Pancreas (tissue), 10 donors: ENCODE data around the gene USHBP1. TPM values are rescaled to one million over a fixed set of nuclear protein-coding genes. Genes with fewer than 3 reads are reported as not detected.
A peak's percentile ranks its signal among the peaks of the same experiment; 100 is the strongest.

Source experiments
- ATAC-seq, 4 donors: fragments of 200-7000 bp; cut with Tn5 transposase; one replicate each; pipeline versions ENCODE4 v1.8.0 to v1.9.1; 2020; ENCODE audit warnings: mild to moderate bottlenecking in 4 of 4, moderate library complexity in 4 of 4
- DNase-seq, 6 donors: peaks; one replicate each; pipeline ENCODE4 v3.0.0-alpha.2; 2020
- FAIRE-seq: peaks from 2 replicates; lab custom pipeline; 2012; peaks lifted over from hg19 to GRCh38; lab: Jason Lieb, UNC
- H3K27ac ChIP-seq, 4 donors: fragments of 200-600 bp; sonication (generic); 1 replicate in 3 of 4; 2 replicates in 1 of 4; pipeline versions ENCODE4 v1.5.0 to v1.8.0; 2020
- H3K27me3 ChIP-seq, 4 donors: fragments of 200-600 bp; one replicate each; pipeline ENCODE4 v1.8.0; 2021
- H3K36me3 ChIP-seq, 3 donors: fragments of 200-600 bp; sonication (generic) in 1 of 3; one replicate each; pipeline versions ENCODE4 v1.5.0 to v1.8.0; 2020 to 2021
- H3K4me1 ChIP-seq, 3 donors: fragments of 200-600 bp; one replicate each; pipeline ENCODE4 v1.8.0; 2021
- H3K4me3 ChIP-seq, 4 donors: fragments of 200-600 bp; sonication (generic) in 2 of 4; one replicate each; pipeline versions ENCODE4 v1.5.0 to v1.8.0; 2020 to 2021
- H3K9me3 ChIP-seq, 4 donors: fragments of 200-600 bp; one replicate each; pipeline ENCODE4 v1.8.0; 2021
- CTCF ChIP-seq, 4 donors: fragments of 200-600 bp; sonication (generic) in 3 of 4; IDR thresholded peaks; one replicate each; pipeline versions ENCODE4 v1.5.0 to v1.8.0; 2021; ENCODE audit warnings: antibody characterized with exemption in 4 of 4
- WGBS, 2 donors: extraction: QIAGEN DNeasy Blood & Tissue Kit; methylation state at CpG; one replicate each; pipeline ENCODE4 v1.1.7; 2013; 5-methylcytosine and 5-hydroxymethylcytosine counted together
- intact Hi-C, 3 donors: fragments of 100-400 bp; cut with DNase I; formaldehyde crosslinking; loops; one replicate each; pipeline versions ENCODE4 v1.11.1 to v1.14.2; 2022
- polyA plus RNA-seq, 2 donors: library from polyadenylated mRNA; stranded (reverse); fragments of 200-250 nt; gene quantifications; one replicate each; pipeline ENCODE4 v1.2.3, GENCODE V29; 2013
- total RNA-seq, 6 donors: library from RNA; stranded (reverse); fragmentation: NEBNext Ultra II Directional in 4 of 6; extraction: Animal tissue kit (Norgen Biotek cat#: 25700) in 4 of 6; gene quantifications; one replicate each; pipeline versions ENCODE4 v1.2.1 to v1.2.4, GENCODE V29; 2021 to 2023
- donor health status: healthy with polysubstance abuse.
- donor health status: DM: no; HTN: no; CAD: no; lungs with moderate emphysema.
- donor health status: DM: no; HTN: no; CAD: no.
- donor health status: control.
- donor health status: control.
- donor health status: Bipolar disorder and iron deficiency.
- donor health status: DM: yes; HTN: yes; CAD: no.
- donor health status: DM: no; HTN: no; CAD: no.
- donor health status: DM: no; HTN: no; CAD: no.
- donor health status: DM: yes; HTN: yes; CAD: no.

Gene USHBP1
- total and polyA plus RNA-seq, 8 donors: 1.2 to 11.1 (median 2.1) TPM

- H3K4me1 ChIP-seq: peaks cover 0 to 13% (median 8%) of the 10 kb centered on the region in 3 donors
- no peak for DNase-seq
These were observed 45.5 kb upstream of the USHBP1 start for GRCh38 chr19:17309965-17310461.

GRCh38 chr19:17309198-17309964 is 44.8 kb upstream of the USHBP1 start, which contains the start of gene DDA1:
Gene DDA1 (plus strand): TSS chr19:17309563. CDS start chr19:17309655, 92 bp downstream.
- 0% methylated on average over 43 to 46 of the region's 46 CpGs for WGBS, 2 donors
- Histone ChIP-seq H3K36me3 (peaks cover 0 to 5% (median 2%) of the 10 kb centered on the region in 3 donors), H3K4me3 (peak within 1 kb of the TSS; percentile 61 to 91 (median 76)), H3K9me3 (no peaks in the 10 kb centered on the region), H3K4me1 (peaks cover 3 to 19% (median 8%) of the 10 kb centered on the region in 3 donors), H3K27ac (peak within 1 kb of the TSS in 2 of 4 donors; percentile 55), H3K27me3 (no peaks in the 10 kb centered on the region)
- peak; percentile 73 to 85 (median 81) for ATAC-seq
- TF ChIP-seq CTCF (IDR thresholded peaks at IDR 0.05): no peak
- intact Hi-C loops: no loop called here
- peak; percentile 98 for FAIRE-seq
- DNase-seq: peak; percentile 89 to 100 (median 99)

More at GRCh38 chr19:17309965-17310461, 45.5 kb upstream of the USHBP1 start:
- H3K27ac ChIP-seq: peak overlapping the region in 2 of 4 donors; percentile 55
- no peaks in the 10 kb centered on the region for H3K9me3 ChIP-seq
- H3K27me3 ChIP-seq: no peaks in the 10 kb centered on the region
- TF ChIP-seq CTCF (IDR thresholded peaks at IDR 0.05): no peak
- FAIRE-seq (no peak), ATAC-seq (no peak)
- peak overlapping the region; percentile 61 to 91 (median 76) for H3K4me3 ChIP-seq
- intact Hi-C loops: no loop called here
- H3K36me3 ChIP-seq: peaks cover 0 to 9% (median 6%) of the 10 kb centered on the region in 3 donors
- WGBS, 2 donors: 4 to 5% methylated on average over 23 of the region's 23 CpGs

- no peak overlapping the region for H3K4me3 ChIP-seq
- DNase-seq (no peak), FAIRE-seq (no peak), ATAC-seq (no peak)
- H3K27ac ChIP-seq: no peak overlapping the region
- intact Hi-C loops: no loop called here
- H3K36me3 ChIP-seq: no peaks in the 10 kb centered on the region
- peaks cover 5 to 29% (median 17%) of the 10 kb centered on the region in 3 donors for H3K4me1 ChIP-seq
- 83 to 92% methylated on average over 8 of the region's 8 CpGs for WGBS, 2 donors
- no peaks in the 10 kb centered on the region for H3K27me3 ChIP-seq
- TF ChIP-seq CTCF (IDR thresholded peaks at IDR 0.05): no peak
- H3K9me3 ChIP-seq: no peaks in the 10 kb centered on the region
These were observed 43.4 kb upstream of the USHBP1 start for GRCh38 chr19:17307876-17308377.

- H3K4me1 ChIP-seq: peaks cover 5 to 34% (median 17%) of the 10 kb centered on the region in 3 donors
- H3K36me3 ChIP-seq: no peaks in the 10 kb centered on the region
- H3K27me3 ChIP-seq: no peaks in the 10 kb centered on the region
- H3K9me3 ChIP-seq: no peaks in the 10 kb centered on the region
- ATAC-seq: no peak
- no peak for FAIRE-seq
- DNase-seq: no peak
- H3K4me3 ChIP-seq: peak overlapping the region; percentile 49 to 86 (median 71)
- intact Hi-C loops: no loop called here
- peak overlapping the region; percentile 79 to 90 (median 88) for H3K27ac ChIP-seq
- WGBS, 2 donors: 4 to 6% methylated on average over 28 of the region's 28 CpGs
- no peak for TF ChIP-seq CTCF (IDR thresholded peaks at IDR 0.05)
These were observed 41.8 kb upstream of the USHBP1 start for GRCh38 chr19:17306285-17306714.
